ENCODE measurements around the gene CLCN2. TPM values are rescaled to one million over a fixed set of nuclear protein-coding genes. Genes with fewer than 3 reads are reported as not detected.

Gene CLCN2
- total and polyA plus RNA-seq, 2 experiments from 2014 or later = 11.9 to 12.3 TPM

DNA sequence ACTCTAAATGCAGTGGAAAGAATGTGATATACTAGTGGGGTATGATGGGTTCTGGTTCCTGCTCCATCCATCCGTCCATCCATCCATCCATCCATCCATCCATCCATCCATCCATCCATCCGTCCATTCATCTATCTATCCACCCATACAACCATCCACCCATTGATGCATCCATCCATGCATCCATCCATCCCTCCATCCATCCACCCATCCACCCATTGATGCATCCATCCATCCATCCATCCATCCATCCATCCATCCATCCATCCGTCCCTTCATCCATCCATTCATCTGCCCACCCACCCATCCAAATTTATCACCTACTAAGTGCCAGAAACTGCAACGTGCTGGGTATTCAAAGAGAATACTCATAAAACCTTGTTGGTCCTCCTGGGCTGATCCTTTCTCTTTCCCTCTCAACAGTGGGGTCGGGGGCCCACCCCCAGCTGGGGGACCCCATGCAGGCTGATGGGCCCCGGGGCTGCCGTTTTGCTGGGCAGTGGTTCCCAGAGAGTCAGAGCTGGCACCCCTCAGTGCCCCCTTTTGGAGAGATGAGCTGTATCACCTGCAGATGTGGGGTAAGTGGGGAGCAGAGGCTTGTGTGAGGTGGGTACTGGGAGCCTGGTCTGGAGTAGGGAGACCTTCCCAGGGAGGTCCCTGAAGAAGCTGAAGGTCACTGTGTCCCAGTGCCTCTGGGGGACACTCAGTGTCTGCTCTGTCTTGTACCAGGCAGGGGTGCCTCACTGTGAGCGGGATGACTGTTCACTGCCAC, 26.9 kb upstream of the CLCN2 start:
- no peaks in the 10 kb centered on the region for H3K79me2 ChIP-seq
- DNase-seq (ENCODE audit: low spot score) = no peak
- WGBS (ENCODE audit: low lambda C conversion rate, missing lambda C conversion rate) = 83% methylated on average over 8 of the region's 8 CpGs
- no peaks in the 10 kb centered on the region for H3K27me3 ChIP-seq
- H3K36me3 ChIP-seq (replicated peaks; ENCODE audit: insufficient read depth, low read depth) = no peaks in the 10 kb centered on the region
- no peaks in the 10 kb centered on the region for H3K9me2 ChIP-seq (replicated peaks; ENCODE audit: insufficient read depth)
- TF ChIP-seq, protein P1, sequence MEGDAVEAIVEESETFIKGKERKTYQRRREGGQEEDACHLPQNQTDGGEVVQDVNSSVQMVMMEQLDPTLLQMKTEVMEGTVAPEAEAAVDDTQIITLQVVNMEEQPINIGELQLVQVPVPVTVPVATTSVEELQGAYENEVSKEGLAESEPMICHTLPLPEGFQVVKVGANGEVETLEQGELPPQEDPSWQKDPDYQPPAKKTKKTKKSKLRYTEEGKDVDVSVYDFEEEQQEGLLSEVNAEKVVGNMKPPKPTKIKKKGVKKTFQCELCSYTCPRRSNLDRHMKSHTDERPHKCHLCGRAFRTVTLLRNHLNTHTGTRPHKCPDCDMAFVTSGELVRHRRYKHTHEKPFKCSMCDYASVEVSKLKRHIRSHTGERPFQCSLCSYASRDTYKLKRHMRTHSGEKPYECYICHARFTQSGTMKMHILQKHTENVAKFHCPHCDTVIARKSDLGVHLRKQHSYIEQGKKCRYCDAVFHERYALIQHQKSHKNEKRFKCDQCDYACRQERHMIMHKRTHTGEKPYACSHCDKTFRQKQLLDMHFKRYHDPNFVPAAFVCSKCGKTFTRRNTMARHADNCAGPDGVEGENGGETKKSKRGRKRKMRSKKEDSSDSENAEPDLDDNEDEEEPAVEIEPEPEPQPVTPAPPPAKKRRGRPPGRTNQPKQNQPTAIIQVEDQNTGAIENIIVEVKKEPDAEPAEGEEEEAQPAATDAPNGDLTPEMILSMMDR (IDR thresholded peaks at IDR 0.05; ENCODE audit: poor library complexity) = no peak
- TF ChIP-seq EZH2 (IDR thresholded peaks at IDR 0.05; ENCODE audit: borderline replicate concordance) = no peak
- no peak for TF ChIP-seq EZH2phosphoT487 (IDR thresholded peaks at IDR 0.05; ENCODE audit: low read depth, severe bottlenecking, unreplicated experiment)
- H3K4me1 ChIP-seq (ENCODE audit: insufficient read depth) = no peaks in the 10 kb centered on the region
- no peaks in the 10 kb centered on the region for H3K9me3 ChIP-seq (ENCODE audit: low read depth)
- H3K4me3 ChIP-seq = no peak overlapping the region
- no peak overlapping the region for H2AFZ ChIP-seq
- no peaks in the 10 kb centered on the region for H4K20me1 ChIP-seq (ENCODE audit: insufficient read depth, poor library complexity, severe bottlenecking)
- no peak overlapping the region for H3K4me2 ChIP-seq
- H3K27ac ChIP-seq = no peak overlapping the region

DNA sequence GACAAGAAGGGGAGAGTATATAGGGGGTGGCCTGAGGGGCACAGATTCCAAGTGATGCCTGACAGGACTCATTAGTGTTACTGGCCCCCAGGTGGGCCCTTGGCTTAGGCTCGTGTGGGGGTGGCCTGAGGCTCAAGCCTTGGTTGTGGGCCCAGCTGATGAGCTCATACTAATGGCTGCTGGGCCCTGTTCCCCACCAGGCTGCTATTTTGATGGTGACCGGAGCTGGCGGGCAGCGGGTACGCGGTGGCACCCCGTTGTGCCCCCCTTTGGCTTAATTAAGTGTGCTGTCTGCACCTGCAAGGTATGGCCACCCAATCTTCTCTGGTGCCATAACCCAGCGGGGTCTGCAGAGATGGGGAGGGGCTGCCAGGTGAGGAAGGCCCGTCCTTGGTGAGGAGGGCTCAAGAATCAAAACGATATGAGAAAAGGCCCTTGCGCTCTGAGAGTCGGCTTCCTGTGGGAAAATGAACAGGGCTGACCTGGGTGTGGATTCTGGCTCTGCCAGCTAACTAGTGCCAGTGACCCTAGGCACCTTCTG, 25.8 kb upstream of the CLCN2 start:
- 96% methylated on average over 12 of the region's 12 CpGs for WGBS (ENCODE audit: low lambda C conversion rate, missing lambda C conversion rate)
- Histone ChIP-seq H3K4me1 (ENCODE audit: insufficient read depth) (no peaks in the 10 kb centered on the region), H3K9me2 (replicated peaks; ENCODE audit: insufficient read depth) (no peaks in the 10 kb centered on the region), H4K20me1 (ENCODE audit: insufficient read depth, poor library complexity, severe bottlenecking) (no peaks in the 10 kb centered on the region), H3K27ac (no peak overlapping the region), H3K27me3 (no peaks in the 10 kb centered on the region), H3K9me3 (ENCODE audit: low read depth) (no peaks in the 10 kb centered on the region), H3K4me2 (no peak overlapping the region), H3K79me2 (no peaks in the 10 kb centered on the region), H3K36me3 (replicated peaks; ENCODE audit: insufficient read depth, low read depth) (no peaks in the 10 kb centered on the region), H3K4me3 (no peak overlapping the region), H2AFZ (no peak overlapping the region)
- TF ChIP-seq, protein P1 (IDR thresholded peaks at IDR 0.05; ENCODE audit: poor library complexity) = no peak
- TF ChIP-seq EZH2phosphoT487 (IDR thresholded peaks at IDR 0.05; ENCODE audit: low read depth, severe bottlenecking, unreplicated experiment) (no peak), EZH2 (IDR thresholded peaks at IDR 0.05; ENCODE audit: borderline replicate concordance) (no peak)
- no peak for DNase-seq (ENCODE audit: low spot score)

DNA sequence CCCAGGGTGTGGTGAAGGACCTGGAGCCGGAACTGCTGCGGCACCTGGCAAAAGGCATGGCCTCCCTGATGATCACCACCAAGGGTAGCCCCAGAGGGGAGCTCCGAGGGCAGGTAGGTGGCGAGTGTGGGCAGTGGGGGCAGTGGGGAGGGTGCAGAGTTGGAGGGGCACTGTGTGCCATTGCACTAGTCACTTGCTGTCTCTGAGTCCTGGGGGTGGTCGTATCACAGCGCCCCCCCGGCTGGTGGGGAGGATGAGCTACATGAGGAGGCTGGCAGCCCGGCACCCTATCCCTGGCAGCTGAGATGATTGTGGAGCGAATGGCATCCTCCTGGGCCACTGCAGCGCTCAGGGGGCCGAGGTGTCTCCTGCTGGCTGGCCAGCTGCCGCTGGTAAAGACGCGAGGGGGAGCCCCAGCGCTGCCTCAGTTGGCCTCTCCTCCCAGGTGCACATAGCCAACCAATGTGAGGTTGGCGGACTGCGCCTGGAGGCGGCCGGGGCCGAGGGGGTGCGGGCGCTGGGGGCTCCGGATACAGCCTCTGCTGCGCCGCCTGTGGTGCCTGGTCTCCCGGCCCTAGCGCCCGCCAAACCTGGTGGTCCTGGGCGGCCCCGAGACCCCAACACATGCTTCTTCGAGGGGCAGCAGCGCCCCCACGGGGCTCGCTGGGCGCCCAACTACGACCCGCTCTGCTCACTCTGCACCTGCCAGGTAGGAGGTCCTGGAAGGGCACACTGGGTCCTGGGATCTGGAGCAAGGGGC, 24.8 kb upstream of the CLCN2 start:
- Histone ChIP-seq H3K9me2 (replicated peaks; ENCODE audit: insufficient read depth) (no peaks in the 10 kb centered on the region), H3K27me3 (peaks cover 10% of the 10 kb centered on the region), H3K4me2 (no peak overlapping the region), H3K79me2 (no peaks in the 10 kb centered on the region), H3K27ac (no peak overlapping the region), H4K20me1 (ENCODE audit: insufficient read depth, poor library complexity, severe bottlenecking) (no peaks in the 10 kb centered on the region), H3K36me3 (replicated peaks; ENCODE audit: insufficient read depth, low read depth) (no peaks in the 10 kb centered on the region), H2AFZ (no peak overlapping the region), H3K4me3 (no peak overlapping the region), H3K9me3 (ENCODE audit: low read depth) (no peaks in the 10 kb centered on the region), H3K4me1 (ENCODE audit: insufficient read depth) (peaks cover 3% of the 10 kb centered on the region)
- no peak for DNase-seq (ENCODE audit: low spot score)
- no peak for TF ChIP-seq EZH2phosphoT487 (IDR thresholded peaks at IDR 0.05; ENCODE audit: low read depth, severe bottlenecking, unreplicated experiment)
- TF ChIP-seq EZH2 (IDR thresholded peaks at IDR 0.05; ENCODE audit: borderline replicate concordance) = no peak
- TF ChIP-seq, protein P1 (IDR thresholded peaks at IDR 0.05; ENCODE audit: poor library complexity) = no peak
- WGBS (ENCODE audit: low lambda C conversion rate, missing lambda C conversion rate) = 94% methylated on average over 22 of the region's 37 CpGs
